HepG2 (cell line): ENCODE measurements around the gene ATP1A1. TPM values are rescaled to one million over a fixed set of nuclear protein-coding genes. Genes with fewer than 3 reads are reported as not detected.

ENCODE experiments used
- ATAC-seq: fragments of 200-7000 bp; cut with Tn5 transposase; 3 replicates; pipeline ENCODE4 v1.9.1; 2020; ENCODE audit warnings: mild to moderate bottlenecking, moderate library complexity
- BruUV-seq: library from RNA; stranded (reverse); fragments of 400-500 nt; replicated peaks from 2 replicates; lab custom pipeline; 2021; lab: Mats Ljungman, UMichigan
- CTCF ChIA-PET: fragments of 300-600 bp; formaldehyde crosslinking; extraction: SDS; loops from one replicate; lab custom pipeline; 2021; ENCODE audit warnings: low total read pairs, inconsistent platforms, low intra/inter-chr PET ratio; lab: Yijun Ruan, JAX
- POLR2A ChIA-PET: fragments of 350-600 bp; sonication (Branson Sonifier 250); formaldehyde crosslinking; loops from one replicate; lab custom pipeline; 2020; ENCODE audit warnings: antibody characterized with exemption, inconsistent platforms; lab: Yijun Ruan, JAX
- DNase-seq: peaks from one replicate; pipeline ENCODE4 v3.0.0-alpha.2; 2015; ENCODE audit warnings: low spot score
- FAIRE-seq: peaks from 3 replicates; lab custom pipeline; 2011; peaks lifted over from hg19 to GRCh38; lab: Jason Lieb, UNC
- H2AFZ ChIP-seq: one replicate; pipeline ENCODE4 v1.6.1; 2011; ENCODE audit warnings: low read length, inconsistent platforms
- H3K27ac ChIP-seq: fragments of 300-600 bp; 3 replicates; pipeline ENCODE4 v1.8.0; 2011; ENCODE audit warnings: mixed run types, mild to moderate bottlenecking, mixed read lengths, low read length, inconsistent platforms; ENCODE audit not compliant: insufficient read depth; ENCODE audit errors: extremely low read length
- H3K27me3 ChIP-seq, 2 experiments: fragments of 200-600 bp in 1 of 2; 2 replicates in 1 of 2; 3 replicates in 1 of 2; pipeline versions ENCODE4 v1.6.0 to v1.8.0; 2011; ENCODE audit warnings: low read length in 2 of 2, mild to moderate bottlenecking in 2 of 2, moderate library complexity in 2 of 2, inconsistent platforms in 1 of 2; ENCODE audit not compliant: insufficient read depth in 2 of 2, control insufficient read depth in 1 of 2
- H3K36me3 ChIP-seq, 2 experiments: fragments of 200-600 bp in 1 of 2; replicated peaks in 1 of 2; 2 replicates in 1 of 2; 3 replicates in 1 of 2; pipeline versions ENCODE4 v1.5.1 to v1.8.0; 2011; ENCODE audit warnings: low read length in 2 of 2, inconsistent platforms in 1 of 2; ENCODE audit not compliant: insufficient read depth in 2 of 2, control insufficient read depth in 1 of 2
- H3K4me1 ChIP-seq: 2 replicates; pipeline ENCODE4 v1.5.1; 2012; ENCODE audit warnings: low read length, inconsistent platforms; ENCODE audit not compliant: insufficient read depth
- H3K4me2 ChIP-seq: 2 replicates; pipeline ENCODE4 v1.6.0; 2011; ENCODE audit warnings: low read depth, low read length, inconsistent platforms
- H3K4me3 ChIP-seq, 3 experiments: fragments of 200-600 bp in 1 of 3; sonication (generic), shearing (Covaris generic) in 1 of 3; replicated peaks in 1 of 3; 2 replicates each; pipeline ENCODE4 v1.5.1; 2011 to 2016; ENCODE audit warnings: low read length in 3 of 3, inconsistent platforms in 2 of 3, low read depth in 2 of 3, mild to moderate bottlenecking in 2 of 3, control low read depth in 1 of 3, mixed read lengths in 1 of 3; ENCODE audit not compliant: insufficient read depth in 1 of 3
- H3K79me2 ChIP-seq: one replicate; pipeline ENCODE4 v1.6.1; 2011; ENCODE audit warnings: low read length, inconsistent platforms; ENCODE audit not compliant: insufficient read depth
- H3K9ac ChIP-seq: 2 replicates; pipeline ENCODE4 v1.6.0; 2011; ENCODE audit warnings: mild to moderate bottlenecking, low read depth, low read length, inconsistent platforms; ENCODE audit not compliant: insufficient read depth
- H3K9me3 ChIP-seq: 2 replicates; pipeline ENCODE4 v1.5.1; 2012; ENCODE audit warnings: mild to moderate bottlenecking, low read length
- H4K20me1 ChIP-seq: 2 replicates; pipeline ENCODE4 v1.6.0; 2011; ENCODE audit warnings: inconsistent platforms, mild to moderate bottlenecking, low read length, moderate library complexity; ENCODE audit not compliant: insufficient read depth
- FOXM1 ChIP-seq: sonication (generic); formaldehyde crosslinking; IDR thresholded peaks from 2 replicates; pipeline ENCODE4 v1.5.0; 2020; ENCODE audit warnings: missing genetic modification reagents
- JUND ChIP-seq: sonication (generic); formaldehyde crosslinking; IDR thresholded peaks from 2 replicates; pipeline ENCODE4 v1.8.0; 2022; ENCODE audit warnings: mild to moderate bottlenecking, missing genetic modification reagents
- MAFF ChIP-seq: IDR thresholded peaks from 2 replicates; pipeline ENCODE4 v1.6.1; 2011; ENCODE audit warnings: low read depth, low read length, improper control_type of control experiment
- MAFK ChIP-seq, 2 experiments: IDR thresholded peaks in 1 of 2; conservative IDR thresholded peaks in 1 of 2; 2 replicates each; pipeline ENCODE4 v1.6.1; 2011; ENCODE audit warnings: improper control_type of control experiment in 2 of 2, low read length in 2 of 2
- NFE2L2 ChIP-seq: fragments of 150-350 bp; IDR thresholded peaks from 2 replicates; pipeline ENCODE4 v1.6.1; 2014; ENCODE audit warnings: low read length
- RBAK ChIP-seq: sonication (generic); formaldehyde crosslinking; IDR thresholded peaks from 2 replicates; pipeline ENCODE4 v1.5.1; 2020; ENCODE audit warnings: mild to moderate bottlenecking, missing genetic modification reagents
- REST ChIP-seq, 2 experiments: IDR thresholded peaks; 2 replicates each; pipeline ENCODE4 v1.6.1; 2011 to 2012; ENCODE audit warnings: low read length in 2 of 2, borderline replicate concordance in 1 of 2, low read depth in 1 of 2, mild to moderate bottlenecking in 1 of 2, moderate library complexity in 1 of 2
- RFXANK ChIP-seq: IDR thresholded peaks from 2 replicates; pipeline ENCODE4 v1.6.1; 2016
- RNF2 ChIP-seq: fragments of 450-650 bp; conservative IDR thresholded peaks from 2 replicates; pipeline ENCODE4 v1.6.1; 2016; ENCODE audit warnings: low read depth
- TIGD3 ChIP-seq: sonication (generic); formaldehyde crosslinking; IDR thresholded peaks from 2 replicates; pipeline ENCODE4 v1.5.1; 2020; ENCODE audit warnings: mild to moderate bottlenecking, missing genetic modification reagents, borderline replicate concordance
- U2AF1 ChIP-seq: fragments of 200-400 bp; formaldehyde crosslinking; optimal IDR thresholded peaks from 2 replicates; pipeline ENCODE3; 2017; ENCODE audit warnings: mild to moderate bottlenecking, low read depth, low read length
- ZBTB25 ChIP-seq: IDR thresholded peaks from 2 replicates; pipeline ENCODE4 v1.6.1; 2018; ENCODE audit warnings: missing genetic modification reagents
- ZNF841 ChIP-seq: sonication (generic); formaldehyde crosslinking; IDR thresholded peaks from 2 replicates; pipeline ENCODE4 v1.8.1; 2023; ENCODE audit warnings: missing genetic modification reagents, borderline replicate concordance
- WGBS: methylation state at CpG from one replicate; pipeline ENCODE4 v1.1.6; 2017; ENCODE audit warnings: low lambda C conversion rate; 5-methylcytosine and 5-hydroxymethylcytosine counted together
- in situ Hi-C: cut with HindIII; loops from 2 replicates; pipeline ENCODE4 v1.10.0; 2017; ENCODE audit warnings: low pct_unique_long_range_greater_than_20kb; ENCODE audit not compliant: extremely low pct_ligation_motif_present
- intact Hi-C: fragments of 100-400 bp; cut with micrococcal nuclease; formaldehyde crosslinking; loops from one replicate; pipeline ENCODE4 v1.10.0; 2022; ENCODE audit not compliant: unreplicated experiment
- polyA plus RNA-seq, 8 experiments: library from polyadenylated mRNA; depleted of rRNA in 3 of 8; stranded (reverse) in 7 of 8; unstranded in 1 of 8; fragments of >200 nt; fragmentation: Illumina TruSeq in 4 of 8; extraction: Trizol in 4 of 8; gene quantifications; 2 replicates each; pipeline versions ENCODE4 v1.2.1 to v1.2.3, GENCODE V29; 2011 to 2016; ENCODE audit warnings: low read depth in 4 of 8, missing spikeins in 1 of 8, mixed read lengths in 1 of 8; ENCODE audit not compliant: insufficient read depth in 1 of 8
- total RNA-seq, 5 experiments: library from RNA; depleted of rRNA; stranded (reverse); fragments of >200 nt; fragmentation: Illumina TruSeq; extraction: Trizol; gene quantifications; 2 replicates each; pipeline ENCODE4 v1.2.3, GENCODE V29; 2016; ENCODE audit warnings: low read depth in 1 of 5

ATP1A1 gene
- total and polyA plus RNA-seq, 2 of the 13 experiments (the other 11 are each of a cell fraction or from before 2014, with no cell fraction given), result 280 to 705 TPM

- no peak overlapping the region for H3K4me3 ChIP-seq
- FAIRE-seq (no peak), DNase-seq (no peak), ATAC-seq (no peak)
- H2AFZ ChIP-seq, result no peak overlapping the region
- no peak overlapping the region for H3K27ac ChIP-seq
- WGBS, result 41% methylated on average over 2 of the region's 2 CpGs
- CTCF ChIA-PET, result no interaction called here
- H3K9ac ChIP-seq, result no peak overlapping the region
- H3K27me3 ChIP-seq, result no peaks in the 10 kb centered on the region; a peak in 2 of 5 replicates
- no peak overlapping the region for H3K4me2 ChIP-seq
- H3K4me1 ChIP-seq, result no peaks in the 10 kb centered on the region
- intact Hi-C loops (no loop called here), in situ Hi-C loops (no loop called here)
- TF ChIP-seq NFE2L2 (0 out of 2 replicates have a peak, but pooled peaks have one; percentile 41), TIGD3 (CRISPR knock-in tag) (no peak)
- H3K79me2 ChIP-seq, result no peaks in the 10 kb centered on the region
- H4K20me1 ChIP-seq, result no peaks in the 10 kb centered on the region
- H3K9me3 ChIP-seq, result no peaks in the 10 kb centered on the region
- POLR2A ChIA-PET, result no interaction called here
- no TSS peak for BruUV-seq
- no peaks in the 10 kb centered on the region for H3K36me3 ChIP-seq
Measured at GRCh38 chr1:116350097-116350645, 22.9 kb upstream of the ATP1A1 start.

GRCh38 chr1:116351914-116352313, 21.1 kb upstream of the ATP1A1 start:
- H4K20me1 ChIP-seq, result no peaks in the 10 kb centered on the region
- no peak overlapping the region for H3K4me3 ChIP-seq
- no peaks in the 10 kb centered on the region for H3K36me3 ChIP-seq
- in situ Hi-C loops (no loop called here), intact Hi-C loops (no loop called here)
- H3K79me2 ChIP-seq, result no peaks in the 10 kb centered on the region
- peaks cover 0 to 3% of the 10 kb centered on the region in 2 experiments; a peak in 2 of 5 replicates for H3K27me3 ChIP-seq
- no peak overlapping the region for H3K27ac ChIP-seq
- CTCF ChIA-PET, result no interaction called here
- H3K9ac ChIP-seq, result no peak overlapping the region
- no peaks in the 10 kb centered on the region for H3K4me1 ChIP-seq
- POLR2A ChIA-PET, result no interaction called here
- 41% methylated on average over 4 of the region's 4 CpGs for WGBS
- no TSS peak for BruUV-seq
- H3K9me3 ChIP-seq, result no peaks in the 10 kb centered on the region
- no peak overlapping the region for H2AFZ ChIP-seq
- DNase-seq (no peak), ATAC-seq (no peak), FAIRE-seq (no peak)
- H3K4me2 ChIP-seq, result no peak overlapping the region
- TF ChIP-seq JUND (CRISPR knock-in tag) (no peak), FOXM1 (no peak), RBAK (CRISPR knock-in tag) (no peak), RNF2 (no peak), MAFK (conservative IDR thresholded peaks at IDR 0.05 in 1 of 2, IDR thresholded peaks at IDR 0.05 in 1 of 2; ENCODE audit: low read length in 2 of 2) (0 out of 4 replicates have a peak, but pooled peaks of 1 of the 2 experiments have one; percentile 31), ZBTB25 (no peak), ZNF841 (no peak), RFXANK (CRISPR knock-in tag) (no peak), MAFF (0 out of 2 replicates have a peak, but pooled peaks have one; percentile 22), REST (IDR thresholded peaks at IDR 0.05; ENCODE audit: borderline replicate concordance in 1 of 2, low read depth in 1 of 2, low read length in 2 of 2) (no peak), U2AF1 (no peak)
